OCI-M1 (cell line): ENCODE data around the gene ZNF568.

Experiments used
- DNase-seq: peaks from one replicate; lab custom pipeline; 2025; lab: John Stamatoyannopoulos, UW

ZNF568 gene

DNA sequence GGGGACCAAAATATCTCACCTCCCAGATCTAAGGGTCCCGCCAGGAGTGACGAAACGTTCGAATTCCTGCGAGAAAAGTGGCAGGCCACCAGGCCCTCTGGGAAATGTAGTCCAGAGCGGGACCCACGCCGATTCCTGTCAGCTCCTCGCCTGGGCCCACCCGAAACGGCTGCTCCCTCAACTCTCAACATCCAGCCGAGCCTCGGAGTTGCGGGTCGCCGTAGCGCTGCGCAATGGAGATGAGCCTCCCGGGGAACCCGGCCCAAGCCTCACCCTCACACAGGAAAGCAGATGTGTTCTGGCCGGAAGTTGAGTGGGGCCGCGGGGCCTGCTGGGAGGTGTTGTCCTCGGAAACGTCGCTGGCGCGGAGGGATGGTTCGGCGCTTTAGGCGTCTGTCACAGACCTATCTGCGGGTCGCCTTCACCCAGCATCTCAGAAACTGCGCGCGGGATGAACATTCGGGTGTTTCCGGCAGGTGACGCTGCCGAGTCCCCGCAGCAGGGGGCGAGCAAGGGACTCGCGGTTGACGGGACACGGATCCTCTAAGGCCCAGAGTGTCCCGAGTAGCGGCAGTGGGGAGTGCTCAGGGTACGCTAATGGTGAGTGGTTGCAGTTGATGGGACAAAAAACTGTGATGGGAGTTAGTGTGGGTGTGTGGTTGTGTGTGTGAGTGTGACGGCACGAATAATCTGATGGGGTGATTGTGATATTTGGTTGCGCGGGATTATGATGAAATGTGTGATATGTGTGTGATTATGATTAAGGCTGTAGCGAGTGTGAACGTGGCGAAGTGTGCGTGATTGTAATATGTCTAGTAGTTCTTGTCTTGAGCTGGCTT is at the start of gene ZNF568, which contains the start of gene ZNF829:
TSS of gene ZNF568 (plus strand) at position 341 of the 839 bp plus-strand sequence. CDS start 6,439 bp downstream, outside the sequence.
TSS of gene ZNF829 (minus strand) at position 300 of the 839 bp plus-strand sequence. CDS start 1,124 bp downstream, outside the sequence.
- peak; percentile 99 for DNase-seq

DNA sequence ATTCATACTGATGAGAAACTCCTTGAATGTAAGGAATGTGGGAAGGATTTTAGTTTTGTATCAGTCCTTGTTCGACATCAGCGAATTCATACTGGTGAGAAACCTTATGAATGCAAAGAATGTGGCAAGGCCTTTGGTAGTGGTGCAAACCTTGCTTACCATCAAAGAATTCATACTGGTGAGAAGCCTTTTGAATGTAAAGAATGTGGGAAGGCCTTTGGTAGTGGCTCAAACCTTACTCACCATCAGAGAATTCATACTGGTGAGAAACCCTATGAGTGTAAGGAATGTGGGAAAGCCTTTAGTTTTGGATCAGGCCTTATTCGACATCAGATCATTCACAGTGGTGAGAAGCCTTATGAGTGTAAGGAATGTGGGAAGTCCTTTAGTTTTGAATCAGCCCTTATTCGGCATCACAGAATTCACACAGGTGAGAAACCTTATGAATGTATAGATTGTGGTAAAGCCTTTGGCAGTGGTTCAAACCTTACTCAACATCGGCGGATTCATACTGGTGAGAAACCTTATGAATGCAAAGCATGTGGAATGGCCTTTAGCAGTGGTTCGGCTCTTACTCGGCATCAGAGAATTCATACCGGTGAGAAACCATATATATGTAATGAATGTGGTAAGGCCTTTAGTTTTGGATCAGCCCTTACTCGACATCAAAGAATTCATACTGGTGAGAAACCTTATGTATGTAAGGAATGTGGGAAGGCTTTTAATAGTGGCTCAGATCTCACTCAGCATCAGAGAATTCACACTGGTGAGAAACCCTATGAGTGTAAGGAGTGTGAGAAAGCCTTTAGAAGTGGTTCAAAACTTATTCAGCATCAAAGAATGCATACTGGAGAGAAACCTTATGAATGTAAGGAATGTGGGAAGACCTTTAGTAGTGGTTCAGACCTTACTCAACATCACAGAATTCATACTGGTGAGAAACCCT is 38.9 kb upstream of the ZNF568 start:
- peak; percentile 13 for DNase-seq

DNA sequence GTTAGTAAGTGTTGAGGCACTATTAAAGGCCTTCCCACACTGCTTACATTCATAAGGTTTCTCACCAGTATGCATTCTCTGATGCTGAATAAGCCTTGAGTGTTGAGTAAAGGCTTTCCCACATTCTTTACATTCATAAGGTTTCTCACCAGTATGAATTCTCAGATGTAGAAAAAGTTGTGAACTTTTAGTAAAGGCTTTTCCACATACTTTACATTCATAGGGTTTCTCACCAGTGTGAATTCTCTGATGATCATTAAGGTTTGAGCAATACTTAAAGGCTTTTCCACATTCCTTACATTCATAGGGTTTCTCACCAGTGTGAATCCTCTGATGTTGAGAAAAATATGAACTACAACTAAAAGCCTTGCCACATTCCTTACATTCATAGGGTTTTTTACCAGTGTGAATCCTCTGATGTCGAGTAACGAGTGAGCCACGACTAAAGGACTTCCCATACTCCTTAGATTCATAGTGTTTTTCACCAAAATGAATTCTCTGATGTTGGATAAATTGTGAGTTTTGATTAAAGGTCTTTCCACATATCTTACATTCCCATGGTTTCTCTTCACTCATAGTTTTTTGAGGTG is 24.3 kb upstream of the ZNF568 start:
- peak; percentile 17 for DNase-seq

DNA sequence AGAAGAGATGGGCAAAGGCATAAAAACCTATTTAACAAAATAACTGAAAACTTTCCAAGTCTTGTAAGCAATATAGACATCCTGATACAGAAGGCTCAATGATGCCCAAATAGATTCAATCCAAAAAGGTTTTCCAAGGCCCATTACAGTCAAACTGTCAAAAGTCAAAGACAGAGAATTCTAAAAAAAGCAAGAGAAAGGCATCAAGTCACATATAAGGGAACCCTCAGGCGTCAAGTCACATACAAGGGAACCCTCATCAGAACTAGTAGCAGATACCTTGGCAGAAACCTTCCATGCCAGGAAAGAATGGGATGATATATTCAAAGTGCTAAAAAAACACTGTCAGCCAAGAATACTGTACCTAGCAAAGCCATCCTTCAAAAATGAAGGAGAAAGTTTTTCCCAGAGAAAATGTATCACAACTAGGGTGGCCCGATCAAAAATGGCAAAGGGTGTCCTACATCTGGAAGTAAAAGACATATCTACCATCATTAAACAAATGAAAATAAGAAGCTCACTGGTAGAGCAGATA is 21.2 kb upstream of the ZNF568 start:
- DNase-seq: no peak

DNA sequence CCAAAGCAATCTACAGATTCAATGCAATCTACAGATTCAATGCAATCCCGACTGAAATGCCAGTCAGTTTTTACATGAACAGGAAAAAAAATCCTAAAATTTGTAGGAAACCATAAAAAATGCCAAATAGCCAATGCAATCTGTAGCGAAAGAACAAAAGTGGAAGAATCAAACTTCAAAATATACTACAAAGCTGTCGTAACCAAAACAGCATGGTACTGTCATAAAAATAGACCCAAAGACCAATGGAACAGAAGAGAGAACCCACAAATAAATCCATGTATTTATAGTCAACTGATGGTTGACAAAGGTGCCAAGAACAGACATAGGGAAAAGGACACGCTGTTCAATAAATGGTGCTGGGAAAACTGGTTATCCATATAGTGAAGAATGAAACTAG is 17.7 kb upstream of the ZNF568 start:
- no peak for DNase-seq

DNA sequence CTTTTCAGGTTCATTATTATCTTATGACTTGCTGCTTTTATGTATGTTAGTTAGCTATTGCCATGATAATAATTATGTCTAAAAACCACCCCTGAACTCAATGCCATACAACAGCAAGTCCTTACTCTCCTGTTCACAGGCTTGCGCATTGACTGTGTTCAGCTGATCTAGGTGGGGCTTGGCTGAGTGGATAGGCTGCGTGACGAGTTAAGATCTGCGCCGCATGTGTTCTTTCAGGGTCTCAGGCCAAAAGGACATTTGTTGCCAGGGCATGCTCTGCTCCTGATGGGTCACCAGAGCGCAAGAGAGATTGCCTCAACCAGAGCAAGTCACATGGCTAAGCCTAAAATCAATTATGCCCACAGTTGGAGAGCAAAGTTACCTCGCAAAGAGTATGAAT is 859 bp downstream of the ZNF568 start:
- DNase-seq: peak; percentile 83

DNA sequence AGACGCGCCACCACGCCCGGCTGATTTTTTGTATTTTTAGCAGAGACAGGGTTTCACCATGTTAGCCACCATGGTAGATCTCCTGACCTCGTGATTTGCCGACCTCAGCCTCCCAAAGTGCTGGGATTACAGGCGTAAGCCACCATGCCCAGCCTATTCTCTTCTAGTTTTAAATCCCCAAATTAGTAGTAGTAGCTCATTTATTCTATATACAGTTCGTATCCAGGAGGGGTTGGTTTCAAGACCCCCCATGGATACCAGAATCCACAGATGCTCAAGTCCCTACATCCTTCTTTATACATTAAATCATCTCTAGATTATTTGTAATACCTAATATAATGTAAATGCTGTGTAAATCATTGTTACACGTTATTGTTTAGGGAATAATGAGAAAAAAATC is 2.0 kb downstream of the ZNF568 start:
- no peak for DNase-seq

DNA sequence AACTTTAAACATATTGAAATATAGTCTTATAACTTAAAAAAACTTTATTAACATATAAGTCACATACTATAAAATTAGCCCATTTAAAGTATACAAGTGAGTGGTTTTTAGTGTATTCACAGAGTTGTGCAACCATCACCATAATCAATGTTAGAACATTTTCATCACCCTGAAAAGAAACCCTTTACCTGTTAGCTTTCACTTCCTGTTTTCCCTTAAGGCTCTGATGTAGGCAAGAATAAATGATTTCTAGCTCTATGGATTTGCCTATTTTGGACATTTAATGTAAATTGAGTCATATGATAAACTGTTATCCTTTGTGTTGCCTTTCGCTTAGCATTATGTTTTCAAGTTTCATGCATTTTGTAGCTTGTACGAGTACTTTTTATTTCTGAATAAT is 15.6 kb downstream of the ZNF568 start:
- DNase-seq: no peak

DNA sequence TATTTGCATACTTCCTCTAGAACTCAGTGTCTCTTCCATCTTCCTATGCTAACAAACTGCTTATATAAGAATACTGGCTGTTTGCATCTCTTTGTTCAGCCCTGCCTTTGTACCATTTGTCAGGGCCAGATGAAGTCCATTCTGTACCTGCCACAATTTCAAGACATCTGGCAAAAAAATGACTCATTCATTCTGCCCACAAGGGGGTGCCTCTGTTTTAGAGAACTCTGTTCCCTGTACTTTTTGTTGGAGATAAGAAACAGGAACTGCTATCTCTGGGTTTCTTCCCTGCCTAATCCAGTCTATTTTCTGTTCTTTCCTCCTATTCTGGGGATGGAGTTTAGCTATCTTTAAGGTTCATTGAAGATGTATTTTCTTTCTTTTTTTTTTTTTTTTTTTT is 23.0 kb downstream of the ZNF568 start:
- DNase-seq: peak; percentile 82

DNA sequence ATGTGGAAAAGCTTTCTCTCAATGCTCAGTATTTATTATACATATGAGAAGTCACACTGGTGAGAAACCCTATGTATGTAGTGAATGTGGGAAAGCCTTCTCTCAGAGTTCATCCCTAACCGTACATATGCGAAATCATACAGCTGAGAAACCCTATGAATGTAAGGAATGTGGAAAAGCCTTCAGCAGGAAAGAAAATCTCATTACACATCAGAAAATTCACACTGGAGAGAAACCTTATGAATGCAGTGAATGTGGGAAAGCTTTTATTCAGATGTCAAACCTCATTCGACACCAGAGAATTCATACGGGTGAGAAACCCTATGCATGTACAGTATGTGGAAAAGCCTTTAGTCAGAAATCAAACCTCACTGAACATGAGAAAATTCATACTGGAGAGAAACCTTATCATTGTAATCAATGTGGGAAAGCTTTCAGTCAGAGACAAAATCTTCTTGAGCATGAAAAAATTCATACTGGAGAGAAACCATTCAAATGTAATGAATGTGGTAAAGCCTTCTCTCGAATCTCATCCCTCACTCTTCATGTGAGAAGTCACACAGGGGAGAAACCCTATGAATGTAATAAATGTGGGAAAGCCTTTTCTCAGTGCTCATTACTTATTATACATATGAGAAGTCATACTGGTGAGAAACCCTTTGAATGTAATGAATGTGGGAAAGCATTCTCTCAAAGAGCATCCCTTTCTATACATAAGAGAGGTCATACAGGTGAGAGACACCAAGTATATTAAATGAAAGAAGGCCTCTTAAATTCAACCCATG is 34.4 kb downstream of the ZNF568 start:
- peak; percentile 10 for DNase-seq

DNA sequence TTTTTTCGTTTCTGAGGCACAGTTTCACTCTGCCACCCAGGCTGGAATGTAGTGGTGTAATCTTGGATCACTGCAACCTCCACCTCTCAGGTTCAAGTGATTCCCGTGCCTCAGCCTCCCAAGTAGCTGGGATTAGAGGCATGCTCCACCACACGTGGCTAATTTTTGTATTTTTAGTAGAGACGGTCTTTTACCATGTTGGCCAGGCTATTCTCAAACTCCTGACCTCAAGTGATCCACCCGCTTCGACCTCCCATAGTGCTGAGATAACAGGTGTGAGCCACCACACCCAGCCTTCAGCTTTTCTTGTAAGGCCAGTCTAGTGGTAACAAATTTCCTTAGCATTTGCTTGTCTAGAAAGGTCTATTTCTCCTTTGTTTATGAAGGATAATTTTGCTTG is 46.2 kb downstream of the ZNF568 start:
- DNase-seq: no peak

DNA sequence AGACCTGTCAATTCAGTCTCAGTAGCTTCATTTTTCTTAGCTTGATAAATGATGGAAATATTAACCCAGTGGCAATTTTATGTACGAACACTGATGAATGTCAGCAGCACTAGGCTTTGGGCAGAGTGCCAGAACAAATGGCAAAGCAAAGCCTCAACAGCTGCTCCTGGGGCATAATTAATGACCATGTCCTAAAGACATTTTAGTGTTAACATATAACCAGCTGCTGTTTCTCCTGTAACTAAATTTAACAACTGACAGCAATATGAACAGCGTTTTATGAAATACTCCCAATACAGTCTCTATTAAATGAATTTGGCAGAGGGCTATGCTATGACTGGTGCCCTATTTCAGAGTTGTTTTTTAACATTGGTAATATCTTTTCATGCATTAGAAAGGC is 47.1 kb downstream of the ZNF568 start:
- no peak for DNase-seq

DNA sequence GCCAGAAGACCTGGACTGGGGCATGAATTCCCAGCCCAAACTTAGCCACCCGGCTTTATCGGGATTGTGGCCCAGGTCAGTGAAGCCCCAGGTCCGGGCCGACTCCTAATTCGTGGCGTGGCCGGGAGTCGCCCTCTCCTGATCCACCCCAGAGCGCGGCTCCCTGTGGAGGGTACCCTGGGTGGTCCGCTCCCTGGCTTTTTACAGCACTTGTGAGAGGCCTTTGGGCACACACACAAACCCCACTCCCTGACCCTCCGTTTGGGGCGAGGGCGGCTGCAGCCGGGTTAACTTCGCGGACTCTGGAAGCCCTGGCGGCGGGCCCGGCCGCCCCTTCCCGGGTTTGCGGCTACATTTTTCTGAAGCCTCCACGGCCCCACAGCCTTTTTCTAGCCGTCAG is 56.4 kb downstream of the ZNF568 start:
- DNase-seq: no peak

DNA sequence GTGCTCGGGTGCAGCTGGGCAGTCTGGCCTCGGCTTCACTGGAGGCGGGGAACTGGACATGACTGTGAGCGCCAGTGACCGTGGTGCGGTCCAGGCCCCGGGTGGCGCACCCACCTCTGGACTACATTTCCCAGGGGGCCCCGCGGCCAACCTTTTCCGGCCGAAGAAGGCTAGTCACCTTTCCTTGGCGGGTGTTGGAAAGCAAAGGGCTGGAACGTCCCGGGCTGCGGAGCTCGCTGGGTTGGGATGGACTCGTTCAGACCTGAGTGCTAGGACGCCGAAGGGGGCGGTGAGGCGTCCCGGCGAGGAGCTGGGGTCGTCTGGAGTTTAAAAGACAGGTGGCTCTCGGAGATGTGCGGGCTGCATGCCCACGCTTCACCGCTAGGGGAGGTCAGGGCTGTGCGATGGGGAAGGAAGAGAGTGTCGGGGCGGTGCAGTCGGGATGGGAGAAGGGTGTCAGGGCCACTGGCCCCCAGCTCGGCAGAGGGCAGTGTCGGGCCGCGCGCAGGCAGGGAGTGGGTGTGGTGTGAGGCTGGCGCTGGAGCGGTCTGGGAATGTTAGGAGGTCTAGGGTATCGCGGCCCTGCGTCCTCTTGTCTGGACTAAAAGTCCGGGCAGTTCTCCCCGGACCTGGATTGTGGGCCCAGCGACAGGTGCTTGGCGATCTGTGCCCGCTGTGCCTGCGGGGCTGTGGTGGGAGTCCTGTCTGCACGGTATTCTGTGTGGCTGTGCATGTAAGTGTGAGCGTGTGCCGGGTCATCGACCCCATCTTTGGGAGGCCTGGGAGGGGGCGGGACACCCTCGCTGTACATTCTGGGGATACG is 57.1 kb downstream of the ZNF568 start:
- peak; percentile 89 for DNase-seq

DNA sequence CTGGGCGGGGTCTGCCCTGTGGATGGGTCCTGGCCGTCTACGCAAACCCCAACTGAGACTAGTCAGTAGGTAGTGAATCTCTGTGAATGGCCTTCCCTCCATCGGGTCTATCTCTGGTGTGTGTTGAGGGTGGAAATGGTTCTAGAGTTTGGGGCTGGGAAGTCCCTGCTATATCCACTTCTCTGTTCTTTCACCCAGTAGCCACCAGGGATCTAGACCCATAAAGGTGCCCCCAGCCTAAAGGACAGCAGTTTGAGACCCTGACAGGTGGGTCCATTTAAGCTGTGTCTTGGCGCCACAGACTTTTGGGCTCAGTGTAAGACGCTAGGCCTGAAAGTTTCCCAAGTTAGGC is 57.7 kb downstream of the ZNF568 start:
- no peak for DNase-seq

DNA sequence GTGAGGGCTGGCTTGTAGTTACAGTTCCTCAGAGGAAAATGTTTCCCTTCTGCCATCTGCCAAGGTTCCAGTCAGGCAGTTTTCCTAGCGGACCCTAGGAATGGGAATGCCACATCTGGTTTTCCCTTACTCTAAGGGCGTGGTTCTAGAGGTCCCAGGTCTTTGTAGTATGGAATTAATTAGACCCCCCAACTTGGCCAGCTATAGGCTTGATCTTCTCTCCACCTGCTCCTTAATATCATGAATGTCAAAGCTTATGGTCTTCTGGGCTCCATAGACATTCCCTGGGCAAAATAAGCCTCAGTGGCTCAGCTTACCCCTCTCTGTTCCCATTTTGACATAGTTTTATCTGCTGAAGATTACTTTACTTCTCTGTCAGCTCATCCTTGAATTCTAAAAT is 70.0 kb downstream of the ZNF568 start:
- DNase-seq: no peak

DNA sequence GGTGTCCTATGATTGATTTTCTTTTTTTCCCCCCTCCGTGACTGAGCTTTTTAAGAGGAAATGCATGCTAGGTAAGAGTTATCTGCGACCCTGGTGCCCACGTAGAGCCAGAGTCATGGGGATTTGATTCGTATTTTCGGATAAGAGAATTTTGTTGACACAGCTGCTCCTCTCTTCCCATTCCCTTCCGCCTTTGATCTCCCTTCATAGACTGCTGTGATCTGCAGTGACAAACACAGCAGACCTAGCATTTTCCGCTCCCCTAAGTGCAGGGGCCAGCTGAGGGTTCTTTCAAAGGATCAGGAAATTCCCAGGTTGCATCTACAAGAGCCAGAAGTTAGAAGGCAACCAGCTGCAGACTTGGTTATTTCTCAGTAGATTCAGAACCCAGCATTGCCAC is 70.5 kb downstream of the ZNF568 start:
- no peak for DNase-seq

DNA sequence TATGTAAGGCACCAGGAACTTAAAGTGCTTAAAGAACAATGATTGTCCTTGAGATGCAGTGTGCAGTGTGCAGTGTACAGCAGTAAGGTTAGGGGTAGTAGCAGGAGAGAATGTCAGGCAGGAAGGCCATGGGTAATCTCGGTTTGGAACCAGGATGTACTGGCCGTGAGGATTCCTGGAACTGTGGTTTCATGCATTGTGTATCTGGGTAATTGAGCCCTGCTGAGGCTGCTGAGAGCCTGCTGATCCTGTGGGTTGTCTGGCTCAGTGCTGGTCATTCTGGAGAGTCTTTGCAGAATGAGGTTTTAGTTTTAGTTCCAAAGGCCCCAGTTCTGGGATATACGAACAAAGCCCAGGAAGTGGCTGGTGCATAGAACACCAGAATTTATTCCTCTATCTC is 71.0 kb downstream of the ZNF568 start:
- DNase-seq: no peak

DNA sequence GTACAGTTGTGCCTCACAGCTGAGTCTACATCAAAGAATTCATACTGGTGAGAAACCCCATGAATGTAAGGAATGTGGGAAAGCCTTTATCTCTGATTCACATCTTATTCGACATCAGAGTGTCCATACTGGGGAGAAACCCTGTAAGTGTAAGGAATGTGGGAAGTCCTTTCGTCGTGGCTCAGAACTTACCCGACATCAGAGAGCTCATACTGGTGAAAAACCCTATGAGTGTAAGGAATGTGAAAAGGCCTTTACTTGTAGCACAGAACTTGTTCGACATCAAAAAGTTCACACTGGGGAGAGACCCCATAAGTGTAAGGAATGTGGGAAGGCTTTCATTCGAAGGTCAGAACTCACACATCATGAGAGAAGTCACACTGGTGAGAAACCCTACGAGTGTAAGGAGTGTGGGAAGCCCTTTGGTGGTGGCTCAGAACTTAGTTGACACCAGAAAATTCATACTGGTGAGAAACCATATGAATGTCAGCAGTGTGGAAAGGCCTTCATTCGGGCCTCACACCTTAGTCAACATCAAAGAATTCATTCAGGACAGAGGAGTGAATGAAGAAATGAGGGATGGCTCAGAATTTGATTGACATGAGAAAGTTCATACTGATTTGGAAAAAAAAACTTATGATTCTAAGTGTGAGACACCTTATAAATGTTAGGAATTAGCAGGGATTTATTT is 81.2 kb downstream of the ZNF568 start:
- no peak for DNase-seq

DNA sequence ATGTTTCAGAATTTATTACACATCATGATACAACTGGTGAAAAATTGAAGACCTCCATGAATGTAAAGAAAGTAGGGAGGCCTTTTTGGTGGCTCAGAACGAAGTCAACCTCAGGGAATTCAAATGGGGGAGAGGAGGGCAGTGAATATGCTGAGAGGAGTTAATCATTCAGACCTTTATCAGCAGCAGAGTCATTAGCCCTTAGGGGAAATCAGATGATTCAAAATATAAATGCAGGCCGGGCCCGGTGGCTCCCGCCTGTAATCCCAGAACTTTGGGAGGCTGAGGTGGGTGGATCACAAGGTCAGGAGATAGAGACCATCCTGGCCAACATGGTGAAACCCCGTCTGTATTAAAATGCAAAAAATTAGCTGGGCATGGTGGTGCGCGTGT is 81.7 kb downstream of the ZNF568 start:
- DNase-seq: no peak
